Stomach (tissue), 9 donors: ENCODE results near the gene ERC2. TPM values are rescaled to one million over a fixed set of nuclear protein-coding genes. Genes with fewer than 3 reads are reported as not detected.

Experiments used
- DNase-seq, 2 donors: peaks; one replicate each; pipeline versions ENCODE4 v3.0.0 to v3.0.0-alpha.2; 2013 to 2019
- H3K27ac ChIP-seq, 5 donors: fragments of 200-600 bp in 4 of 5; sonication (generic) in 4 of 5; one replicate each; pipeline ENCODE4 v1.5.1; 2013 to 2019; ENCODE audit warnings: mild to moderate bottlenecking in 1 of 5, moderate library complexity in 1 of 5
- H3K27me3 ChIP-seq, 3 donors: fragments of 200-600 bp; sonication (generic); one replicate each; pipeline ENCODE4 v1.5.1; 2017 to 2019; ENCODE audit warnings: mixed run types in 1 of 3
- H3K36me3 ChIP-seq, 4 donors: fragments of 200-600 bp; sonication (generic); 1 replicate in 3 of 4; 2 replicates in 1 of 4; pipeline ENCODE4 v1.5.1; 2016 to 2019
- H3K4me1 ChIP-seq, 4 donors: fragments of 200-600 bp; sonication (generic); one replicate each; pipeline ENCODE4 v1.5.1; 2016 to 2019
- H3K4me3 ChIP-seq, 4 donors: fragments of 200-600 bp; sonication (generic) in 3 of 4; one replicate each; pipeline ENCODE4 v1.5.1; 2016 to 2019; ENCODE audit warnings: mild to moderate bottlenecking in 1 of 4
- H3K9me3 ChIP-seq, 4 donors: fragments of 200-600 bp; sonication (generic); one replicate each; pipeline ENCODE4 v1.5.1; 2016 to 2019
- CTCF ChIP-seq, 7 experiments: fragments of 450-650 bp in 4 of 7; fragments of 200-600 bp in 3 of 7; sonication (generic) in 3 of 7; IDR thresholded peaks; one replicate each; pipeline ENCODE4 v1.5.1; 2016 to 2019; ENCODE audit warnings: antibody characterized with exemption in 7 of 7, control low read depth in 2 of 7, mild to moderate bottlenecking in 1 of 7
- EP300 ChIP-seq: sonication (generic); formaldehyde crosslinking; IDR thresholded peaks from one replicate; pipeline ENCODE4 v1.6.1; 2017; ENCODE audit warnings: antibody characterized with exemption
- POLR2A ChIP-seq, 4 donors: fragments of 450-650 bp; IDR thresholded peaks; one replicate each; pipeline ENCODE4 v1.6.1; 2016; ENCODE audit warnings: antibody characterized with exemption in 4 of 4, control low read depth in 2 of 4, mild to moderate bottlenecking in 1 of 4, moderate library complexity in 1 of 4
- POLR2AphosphoS5 ChIP-seq, 3 donors: sonication (generic); formaldehyde crosslinking; IDR thresholded peaks; one replicate each; pipeline ENCODE4 v1.6.1; 2016; ENCODE audit warnings: antibody characterized with exemption in 3 of 3
- WGBS, 5 donors: extraction: QIAGEN DNeasy Blood & Tissue Kit in 3 of 5; methylation state at CpG; one replicate each; pipeline versions ENCODE4 v1.1.5 to v1.1.7; 2013 to 2018; 5-methylcytosine and 5-hydroxymethylcytosine counted together
- intact Hi-C: fragments of 100-400 bp; cut with DNase I; formaldehyde crosslinking; loops from one replicate; pipeline ENCODE4 v1.15.1; 2023; ENCODE audit warnings: low total_unique reads
- polyA plus RNA-seq, 3 donors: library from polyadenylated mRNA; stranded (reverse); fragments of 200-250 nt; gene quantifications; one replicate each; pipeline ENCODE4 v1.2.3, GENCODE V29; 2013
- total RNA-seq, 5 donors: library from RNA; depleted of rRNA; stranded (reverse); fragments of >200 nt; gene quantifications; one replicate each; pipeline versions ENCODE4 v1.1.0 to v1.2.3, GENCODE V29; 2014 to 2016
- donor health status: healthy with polysubstance abuse.
- donor health status: Bipolar disorder and iron deficiency.
- donor health status: healthy.

ERC2 gene
- total and polyA plus RNA-seq, 8 donors = 0.43 to 3.1 (median 1.3) TPM; not detected in 2

- DNase-seq = no peak
- no peak for TF ChIP-seq CTCF (IDR thresholded peaks at IDR 0.05)
- TF ChIP-seq POLR2AphosphoS5 (IDR thresholded peaks at IDR 0.05) = no peak
- no peak for TF ChIP-seq EP300
- TF ChIP-seq POLR2A (IDR thresholded peaks at IDR 0.05) = no peak
- no peaks in the 10 kb centered on the region for H3K4me1 ChIP-seq
- no peak overlapping the region for H3K4me3 ChIP-seq
- no peaks in the 10 kb centered on the region for H3K36me3 ChIP-seq
- intact Hi-C loops = no loop called here
- no peaks in the 10 kb centered on the region for H3K27me3 ChIP-seq
- no peaks in the 10 kb centered on the region for H3K9me3 ChIP-seq
- 89 to 97% (median 92%) methylated on average over 6 of the region's 6 CpGs for WGBS, 5 donors
- H3K27ac ChIP-seq = no peak overlapping the region
These were observed 489.3 kb downstream of the ERC2 start for GRCh38 chr3:55978953-55979352.

- peak in 1 of 2 donors; percentile 69 for DNase-seq
- Histone ChIP-seq H3K27ac (no peak overlapping the region), H3K36me3 (no peaks in the 10 kb centered on the region), H3K27me3 (no peaks in the 10 kb centered on the region), H3K9me3 (no peaks in the 10 kb centered on the region), H3K4me3 (no peak overlapping the region), H3K4me1 (no peaks in the 10 kb centered on the region)
- intact Hi-C loops = no loop called here
- no peak for TF ChIP-seq EP300
- no peak for TF ChIP-seq CTCF (IDR thresholded peaks at IDR 0.05)
- no peak for TF ChIP-seq POLR2A (IDR thresholded peaks at IDR 0.05)
- TF ChIP-seq POLR2AphosphoS5 (IDR thresholded peaks at IDR 0.05) = no peak
- 83 to 95% (median 88%) methylated on average over 13 of the region's 13 CpGs for WGBS, 5 donors
These were observed 493.7 kb downstream of the ERC2 start for GRCh38 chr3:55974421-55975165.

- no peak overlapping the region for H3K4me3 ChIP-seq
- 89 to 97% (median 93%) methylated on average over 2 of the region's 2 CpGs for WGBS, 5 donors
- no peak for DNase-seq
- TF ChIP-seq CTCF (IDR thresholded peaks at IDR 0.05) (no peak), EP300 (no peak)
- H3K4me1 ChIP-seq = no peaks in the 10 kb centered on the region
- intact Hi-C loops = no loop called here
- H3K36me3 ChIP-seq = no peaks in the 10 kb centered on the region
- no peaks in the 10 kb centered on the region for H3K9me3 ChIP-seq
- H3K27ac ChIP-seq = no peak overlapping the region
- H3K27me3 ChIP-seq = no peaks in the 10 kb centered on the region
These were observed 498.6 kb downstream of the ERC2 start for GRCh38 chr3:55969634-55970033.

- TF ChIP-seq EP300 = no peak
- TF ChIP-seq POLR2A (IDR thresholded peaks at IDR 0.05) = no peak
- no peak for TF ChIP-seq POLR2AphosphoS5 (IDR thresholded peaks at IDR 0.05)
- TF ChIP-seq CTCF (IDR thresholded peaks at IDR 0.05) = no peak
- Histone ChIP-seq H3K4me1 (no peaks in the 10 kb centered on the region), H3K36me3 (no peaks in the 10 kb centered on the region), H3K27ac (no peak overlapping the region), H3K4me3 (no peak overlapping the region), H3K27me3 (no peaks in the 10 kb centered on the region), H3K9me3 (no peaks in the 10 kb centered on the region)
- intact Hi-C loops = no loop called here
- 56 to 64% (median 60%) methylated on average over 6 of the region's 6 CpGs for WGBS, 5 donors
- no peak for DNase-seq
These were observed 499.9 kb downstream of the ERC2 start for GRCh38 chr3:55968331-55968730.
